WTC11 (cell line): ENCODE data around the gene UBTD1. TPM values are rescaled to one million over a fixed set of nuclear protein-coding genes. Genes with fewer than 3 reads are reported as not detected.

Experiments
- ATAC-seq: fragments of 200-7000 bp; cut with Tn5 transposase; 2 replicates; pipeline ENCODE4 v1.10.0; 2021; ENCODE audit warnings: mild to moderate bottlenecking, moderate library complexity
- CTCF ChIA-PET: fragments of 300-600 bp; sonication (Branson Sonifier 250); formaldehyde crosslinking; loops from one replicate; lab custom pipeline; 2021; ENCODE audit warnings: antibody characterized with exemption; lab: Charles Lee
- POLR2A ChIA-PET: fragments of 350-600 bp; sonication (Branson Sonifier 250); formaldehyde crosslinking; loops from one replicate; lab custom pipeline; 2021; ENCODE audit warnings: antibody characterized with exemption; lab: Charles Lee
- DNase-seq: peaks from one replicate; pipeline ENCODE4 v3.0.0; 2021; ENCODE audit warnings: low spot score
- H3K27ac Mint-ChIP-seq: 2 replicates; pipeline ENCODE4 v1.8.0; 2021; ENCODE audit warnings: mixed read lengths
- H3K27me3 Mint-ChIP-seq: 2 replicates; pipeline ENCODE4 v1.8.0; 2021; ENCODE audit warnings: low read depth, mild to moderate bottlenecking, moderate library complexity, mixed read lengths
- H3K36me3 Mint-ChIP-seq: 2 replicates; pipeline ENCODE4 v1.8.0; 2021; ENCODE audit warnings: mixed read lengths
- H3K4me1 Mint-ChIP-seq: 2 replicates; pipeline ENCODE4 v1.8.0; 2022; ENCODE audit warnings: mixed read lengths
- H3K4me3 Mint-ChIP-seq: 2 replicates; pipeline ENCODE4 v1.8.0; 2021; ENCODE audit warnings: mild to moderate bottlenecking, moderate library complexity, mixed read lengths
- H3K9me3 Mint-ChIP-seq: 2 replicates; pipeline ENCODE4 v1.8.0; 2021; ENCODE audit warnings: mixed read lengths
- CBFB ChIP-seq: sonication (generic); formaldehyde crosslinking; IDR thresholded peaks from 2 replicates; pipeline ENCODE4 v1.8.1; 2022; ENCODE audit warnings: mild to moderate bottlenecking, low read depth, missing genetic modification reagents
- CREM ChIP-seq: sonication (generic); formaldehyde crosslinking; IDR thresholded peaks from 2 replicates; pipeline ENCODE4 v1.8.1; 2022; ENCODE audit warnings: mild to moderate bottlenecking, missing genetic modification reagents, moderate library complexity
- ELF4 ChIP-seq: sonication (generic); formaldehyde crosslinking; IDR thresholded peaks from 2 replicates; pipeline ENCODE4 v1.8.1; 2022; ENCODE audit warnings: low read depth, mild to moderate bottlenecking, moderate library complexity, missing genetic modification reagents
- EMX1 ChIP-seq: fragments of 250-450 bp; sonication (Bioruptor Pico); IDR thresholded peaks from 2 replicates; pipeline ENCODE4 v1.8.0; 2021; ENCODE audit warnings: mild to moderate bottlenecking
- ERG ChIP-seq: fragments of 250-450 bp; sonication (Bioruptor Pico); IDR thresholded peaks from 2 replicates; pipeline ENCODE4 v1.8.0; 2021; ENCODE audit warnings: mild to moderate bottlenecking
- FOXJ3 ChIP-seq: sonication (generic); formaldehyde crosslinking; IDR thresholded peaks from 2 replicates; pipeline ENCODE4 v1.9.0; 2021; ENCODE audit warnings: missing genetic modification reagents, mild to moderate bottlenecking, borderline replicate concordance
- FOXP1 ChIP-seq: sonication (generic); formaldehyde crosslinking; IDR thresholded peaks from 2 replicates; pipeline ENCODE4 v1.8.0; 2022; ENCODE audit warnings: missing genetic modification reagents, mild to moderate bottlenecking, moderate library complexity, borderline replicate concordance
- GTF2I ChIP-seq: fragments of 250-450 bp; sonication (Bioruptor Pico); conservative IDR thresholded peaks from 2 replicates; pipeline ENCODE4 v1.4.0; 2021; ENCODE audit warnings: mild to moderate bottlenecking
- JAZF1 ChIP-seq: fragments of 250-450 bp; sonication (Bioruptor Pico); IDR thresholded peaks from 2 replicates; pipeline ENCODE4 v1.9.0; 2021; ENCODE audit warnings: moderate library complexity, mild to moderate bottlenecking, inconsistent platforms
- JUN ChIP-seq: sonication (generic); formaldehyde crosslinking; IDR thresholded peaks from 2 replicates; pipeline ENCODE4 v1.8.0; 2023; ENCODE audit warnings: mild to moderate bottlenecking, missing genetic modification reagents
- NFYB ChIP-seq: sonication (generic); formaldehyde crosslinking; conservative IDR thresholded peaks from 2 replicates; pipeline ENCODE4 v1.8.0; 2022; ENCODE audit warnings: low read depth, missing genetic modification reagents
- NR3C1 ChIP-seq: sonication (generic); formaldehyde crosslinking; conservative IDR thresholded peaks from 2 replicates; pipeline ENCODE4 v1.8.1; 2023; ENCODE audit warnings: low read depth, mild to moderate bottlenecking, missing genetic modification reagents
- SOX15 ChIP-seq: fragments of 250-450 bp; sonication (Bioruptor Pico); IDR thresholded peaks from 2 replicates; pipeline ENCODE4 v1.9.0; 2021; ENCODE audit warnings: mild to moderate bottlenecking
- ZNF121 ChIP-seq: sonication (generic); formaldehyde crosslinking; IDR thresholded peaks from 2 replicates; pipeline ENCODE4 v1.8.0; 2023; ENCODE audit warnings: missing genetic modification reagents
- ZNF138 ChIP-seq: sonication (generic); formaldehyde crosslinking; conservative IDR thresholded peaks from 2 replicates; pipeline ENCODE4 v1.8.1; 2022; ENCODE audit warnings: mild to moderate bottlenecking, moderate library complexity, missing genetic modification reagents
- ZNF232 ChIP-seq: sonication (generic); formaldehyde crosslinking; IDR thresholded peaks from 2 replicates; pipeline ENCODE4 v1.8.0; 2022; ENCODE audit warnings: mild to moderate bottlenecking, missing genetic modification reagents
- ZNF281 ChIP-seq: sonication (generic); formaldehyde crosslinking; IDR thresholded peaks from 2 replicates; pipeline ENCODE4 v1.8.0; 2023; ENCODE audit warnings: mild to moderate bottlenecking, missing genetic modification reagents
- ZNF317 ChIP-seq: sonication (generic); formaldehyde crosslinking; IDR thresholded peaks from 2 replicates; pipeline ENCODE4 v1.8.1; 2023; ENCODE audit warnings: low read depth, mild to moderate bottlenecking, moderate library complexity, missing genetic modification reagents, borderline replicate concordance
- ZNF396 ChIP-seq: fragments of 250-450 bp; sonication (Bioruptor Pico); IDR thresholded peaks from 2 replicates; pipeline ENCODE4 v1.8.0; 2021; ENCODE audit warnings: mild to moderate bottlenecking, moderate library complexity, borderline replicate concordance
- total RNA-seq: library from RNA; stranded (reverse); gene quantifications from 3 replicates; pipeline ENCODE4 v1.2.3, GENCODE V29; 2021
- TF ChIP-seq, protein P1 (sequence below): sonication (generic); formaldehyde crosslinking; IDR thresholded peaks from 2 replicates; pipeline ENCODE4 v1.8.1; 2022; ENCODE audit warnings: missing genetic modification reagents, borderline replicate concordance

Gene UBTD1
- total RNA-seq, 1 experiment from 2014 or later = 35.7 TPM

- no peak for TF ChIP-seq ERG (CRISPR knock-in tag)
- TF ChIP-seq ZNF317 (CRISPR knock-in tag) = 0 out of 2 replicates have a peak, but pooled peaks have one; percentile 46
- TF ChIP-seq ZNF121 (CRISPR knock-in tag) = 0 out of 2 replicates have a peak, but pooled peaks have one; percentile 54
- TF ChIP-seq, all 79 proteins: peak for 2
- H3K4me3 Mint-ChIP-seq = no peak overlapping the region
- no peaks in the 10 kb centered on the region for H3K27me3 Mint-ChIP-seq
- ChIA-PET CTCF (interaction anchor here (0.9 to 1.5 kb wide), 4 partner anchors 14 to 65 kb away, joined by 3 to 5 read pairs (median 3); partner anchors contain the start of gene ANKRD2), POLR2A (no interaction called here)
- H3K27ac Mint-ChIP-seq = no peak overlapping the region
- DNase-seq (no peak), ATAC-seq (0 out of 2 replicates have a peak, but pooled peaks have one; percentile 22)
- H3K9me3 Mint-ChIP-seq = no peaks in the 10 kb centered on the region
- peaks cover 4% of the 10 kb centered on the region for H3K4me1 Mint-ChIP-seq
- no peaks in the 10 kb centered on the region for H3K36me3 Mint-ChIP-seq
Measured at GRCh38 chr10:97598407-97599271, 99.9 kb downstream of the UBTD1 start.

- DNase-seq = no peak
- POLR2A ChIA-PET = no interaction called here
- TF ChIP-seq CREM = no peak
- TF ChIP-seq ZNF317 (CRISPR knock-in tag) = no peak
- TF ChIP-seq ZNF138 (CRISPR knock-in tag) = no peak
- no peak for TF ChIP-seq FOXJ3 (CRISPR knock-in tag)
- TF ChIP-seq, protein P1, sequence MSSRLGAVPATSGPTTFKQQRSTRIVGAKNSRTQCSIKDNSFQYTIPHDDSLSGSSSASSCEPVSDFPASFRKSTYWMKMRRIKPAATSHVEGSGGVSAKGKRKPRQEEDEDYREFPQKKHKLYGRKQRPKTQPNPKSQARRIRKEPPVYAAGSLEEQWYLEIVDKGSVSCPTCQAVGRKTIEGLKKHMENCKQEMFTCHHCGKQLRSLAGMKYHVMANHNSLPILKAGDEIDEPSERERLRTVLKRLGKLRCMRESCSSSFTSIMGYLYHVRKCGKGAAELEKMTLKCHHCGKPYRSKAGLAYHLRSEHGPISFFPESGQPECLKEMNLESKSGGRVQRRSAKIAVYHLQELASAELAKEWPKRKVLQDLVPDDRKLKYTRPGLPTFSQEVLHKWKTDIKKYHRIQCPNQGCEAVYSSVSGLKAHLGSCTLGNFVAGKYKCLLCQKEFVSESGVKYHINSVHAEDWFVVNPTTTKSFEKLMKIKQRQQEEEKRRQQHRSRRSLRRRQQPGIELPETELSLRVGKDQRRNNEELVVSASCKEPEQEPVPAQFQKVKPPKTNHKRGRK (CRISPR knock-in tag) = no peak
- no peak for TF ChIP-seq ZNF281
- no peak for TF ChIP-seq FOXP1 (CRISPR knock-in tag)
- TF ChIP-seq CBFB = no peak
- TF ChIP-seq GTF2I (CRISPR knock-in tag) = no peak
- no peak for TF ChIP-seq SOX15
- TF ChIP-seq ZNF396 (CRISPR knock-in tag) = no peak
- TF ChIP-seq NFYB (CRISPR knock-in tag) = no peak
- no peak for TF ChIP-seq NR3C1
- no peak for TF ChIP-seq ZNF121 (CRISPR knock-in tag)
- no peak for TF ChIP-seq JUN (CRISPR knock-in tag)
- TF ChIP-seq EMX1 (CRISPR knock-in tag) = no peak
- no peak for TF ChIP-seq ERG (CRISPR knock-in tag)
- TF ChIP-seq ELF4 (CRISPR knock-in tag) = no peak
- no peak for TF ChIP-seq ZNF232 (CRISPR knock-in tag)
- TF ChIP-seq JAZF1 (CRISPR knock-in tag) = no peak
- TF ChIP-seq, all 79 proteins: peak for 0
- Mint-ChIP-seq H3K4me3 (no peak overlapping the region), H3K27me3 (no peaks in the 10 kb centered on the region), H3K36me3 (no peaks in the 10 kb centered on the region), H3K27ac (no peak overlapping the region), H3K4me1 (peaks cover 4% of the 10 kb centered on the region), H3K9me3 (no peaks in the 10 kb centered on the region)
- ATAC-seq = no peak
- CTCF ChIA-PET = interaction anchor here (1.0 to 1.3 kb wide), 3 partner anchors 27 to 66 kb away, joined by 3 read pairs; no protein-coding TSS in a partner anchor
Measured at GRCh38 chr10:97599272-97599619, 100.5 kb downstream of the UBTD1 start.
